GM12872 (cell line): ENCODE measurements around the gene SCUBE1.

Experiments used
- TF ChIP-seq, protein P1 (sequence below): IDR thresholded peaks from 3 replicates; pipeline ENCODE4 v1.5.1; 2011; ENCODE audit warnings: low read depth, mild to moderate bottlenecking, low read length, moderate library complexity; ENCODE audit not compliant: insufficient read depth

SCUBE1 gene

DNA sequence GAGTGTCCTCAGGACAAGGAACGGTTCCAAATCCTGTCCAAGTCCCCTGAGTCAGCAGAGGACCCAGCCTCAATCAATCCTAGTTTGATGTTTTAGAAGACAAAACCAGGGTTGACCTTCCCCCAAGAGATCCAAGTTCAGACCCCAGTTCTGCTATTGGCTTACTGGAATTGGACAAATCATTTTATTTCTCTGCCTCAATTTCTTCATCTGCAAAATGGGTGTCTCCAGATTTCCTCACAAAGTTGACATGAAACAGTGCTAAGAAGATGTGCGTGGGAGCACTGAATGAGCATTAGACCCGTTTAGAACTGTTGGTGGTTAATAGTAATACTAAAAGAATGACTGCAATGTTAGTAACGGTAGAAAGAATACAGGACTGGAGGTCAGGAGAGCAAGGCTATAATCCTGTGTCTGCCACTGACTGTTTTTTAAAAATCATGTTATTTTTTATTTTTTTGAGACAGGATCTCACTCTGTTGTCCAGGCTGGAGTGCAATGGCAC lies 32.8 kb upstream of the SCUBE1 start:
- TF ChIP-seq, protein P1, sequence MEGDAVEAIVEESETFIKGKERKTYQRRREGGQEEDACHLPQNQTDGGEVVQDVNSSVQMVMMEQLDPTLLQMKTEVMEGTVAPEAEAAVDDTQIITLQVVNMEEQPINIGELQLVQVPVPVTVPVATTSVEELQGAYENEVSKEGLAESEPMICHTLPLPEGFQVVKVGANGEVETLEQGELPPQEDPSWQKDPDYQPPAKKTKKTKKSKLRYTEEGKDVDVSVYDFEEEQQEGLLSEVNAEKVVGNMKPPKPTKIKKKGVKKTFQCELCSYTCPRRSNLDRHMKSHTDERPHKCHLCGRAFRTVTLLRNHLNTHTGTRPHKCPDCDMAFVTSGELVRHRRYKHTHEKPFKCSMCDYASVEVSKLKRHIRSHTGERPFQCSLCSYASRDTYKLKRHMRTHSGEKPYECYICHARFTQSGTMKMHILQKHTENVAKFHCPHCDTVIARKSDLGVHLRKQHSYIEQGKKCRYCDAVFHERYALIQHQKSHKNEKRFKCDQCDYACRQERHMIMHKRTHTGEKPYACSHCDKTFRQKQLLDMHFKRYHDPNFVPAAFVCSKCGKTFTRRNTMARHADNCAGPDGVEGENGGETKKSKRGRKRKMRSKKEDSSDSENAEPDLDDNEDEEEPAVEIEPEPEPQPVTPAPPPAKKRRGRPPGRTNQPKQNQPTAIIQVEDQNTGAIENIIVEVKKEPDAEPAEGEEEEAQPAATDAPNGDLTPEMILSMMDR: no peak

DNA sequence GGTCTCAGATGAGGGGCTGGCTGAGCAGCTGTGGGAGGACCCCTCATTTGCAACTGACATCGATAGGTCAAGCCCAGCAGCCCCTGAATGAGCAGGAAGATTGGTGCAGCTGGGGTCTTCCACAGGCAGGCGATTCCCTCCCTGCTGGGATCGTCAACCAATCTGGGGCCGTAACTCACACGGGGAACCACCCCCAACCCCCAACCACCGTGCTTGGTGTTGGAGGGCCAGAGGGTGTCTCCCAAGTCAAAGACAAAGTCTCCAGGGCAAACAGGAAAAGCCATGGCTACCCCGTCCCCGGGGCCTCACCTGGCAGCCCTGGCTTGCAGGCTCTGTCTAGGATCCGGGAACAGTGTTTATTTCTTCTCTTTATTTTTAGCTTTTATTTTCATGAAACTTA lies 26.9 kb upstream of the SCUBE1 start:
- TF ChIP-seq, protein P1: no peak

DNA sequence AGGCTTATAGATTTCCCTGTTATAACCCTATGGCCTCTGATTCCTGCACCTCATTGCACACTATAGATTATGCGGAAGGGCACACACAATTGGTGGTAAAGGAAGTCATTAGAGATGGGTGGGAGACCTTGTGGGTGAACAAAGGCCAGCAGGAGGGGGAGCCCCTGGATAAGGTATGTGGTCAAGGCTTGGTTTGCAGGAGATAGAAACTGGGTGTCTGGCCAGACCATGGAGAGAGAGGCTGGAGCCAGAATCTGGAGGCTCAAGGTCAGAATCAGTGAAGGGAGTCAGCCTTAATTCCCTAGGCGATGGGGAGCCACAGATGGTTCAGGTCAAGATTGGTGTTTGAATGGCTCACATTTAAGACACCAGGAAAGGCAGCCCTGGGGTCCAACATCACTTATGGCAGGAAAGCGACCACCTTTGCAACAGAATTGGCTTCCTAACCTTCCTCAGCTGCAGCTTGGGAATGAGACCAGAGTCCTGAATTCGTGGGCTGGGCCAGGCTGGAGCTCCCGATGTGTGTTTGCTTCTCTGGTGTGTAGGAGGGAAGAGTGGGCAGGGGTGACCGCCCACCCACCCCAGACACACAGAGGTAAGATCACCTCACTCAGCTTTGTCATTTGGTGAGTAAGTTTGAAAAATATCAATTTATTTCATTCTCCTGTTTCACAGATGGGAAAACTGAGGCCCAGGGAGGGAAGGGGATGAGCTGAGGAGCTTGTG lies 22.7 kb upstream of the SCUBE1 start:
- TF ChIP-seq, protein P1: no peak

DNA sequence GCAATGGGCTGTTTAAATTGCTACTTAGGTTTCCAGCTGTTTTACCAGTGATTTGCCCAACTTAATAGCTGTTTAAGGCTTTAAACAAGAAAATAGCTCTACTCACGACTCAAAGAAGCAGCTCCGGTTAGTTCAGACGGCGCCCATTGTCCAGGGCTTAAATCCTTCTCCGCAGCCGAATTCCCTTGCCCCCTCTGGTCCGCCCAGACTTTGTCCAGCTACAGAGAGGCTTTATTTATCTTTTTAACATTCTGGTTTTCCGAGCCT lies 20.9 kb upstream of the SCUBE1 start:
- TF ChIP-seq, protein P1: no peak

DNA sequence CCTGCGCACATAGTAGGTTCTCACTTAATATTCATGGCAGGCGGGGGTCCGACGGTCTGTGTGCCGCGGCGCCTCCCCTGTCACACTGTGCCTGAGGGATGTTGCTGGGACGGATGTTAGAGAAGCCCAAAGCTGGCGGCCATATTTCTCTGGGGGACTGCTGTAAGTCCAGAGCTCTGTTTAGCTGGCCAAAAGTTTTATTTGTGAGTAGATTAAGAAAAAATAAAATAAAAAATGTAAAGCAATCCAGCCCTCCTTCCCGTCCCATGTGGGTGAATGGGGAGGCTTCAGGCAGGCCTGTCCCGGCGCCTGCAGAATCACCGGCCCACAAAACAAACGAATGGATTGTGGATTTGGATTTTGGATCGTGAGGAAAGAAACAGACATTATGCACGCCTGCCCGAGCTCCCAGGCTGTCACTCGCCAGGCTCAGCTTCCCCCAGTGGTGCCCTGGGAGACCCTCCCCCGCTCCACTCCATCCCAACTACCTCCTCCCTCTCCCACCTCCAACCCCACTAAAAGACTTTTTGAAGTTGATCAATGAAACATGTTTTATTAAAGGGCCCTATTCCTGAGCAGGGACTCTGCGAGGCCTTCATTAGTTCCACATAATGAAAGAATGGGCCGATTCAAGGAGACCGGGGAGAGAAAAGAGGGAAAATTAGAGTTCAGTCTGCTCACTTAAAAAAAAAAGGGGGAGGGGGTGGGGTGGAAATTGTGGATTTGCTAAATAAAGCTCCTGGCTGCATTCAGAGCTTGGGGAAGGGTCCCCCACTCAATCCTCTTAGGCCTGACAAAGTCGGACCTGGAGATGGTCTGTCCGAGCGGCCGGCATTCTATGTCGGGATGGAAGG lies 20.4 kb upstream of the SCUBE1 start:
- TF ChIP-seq, protein P1: no peak

DNA sequence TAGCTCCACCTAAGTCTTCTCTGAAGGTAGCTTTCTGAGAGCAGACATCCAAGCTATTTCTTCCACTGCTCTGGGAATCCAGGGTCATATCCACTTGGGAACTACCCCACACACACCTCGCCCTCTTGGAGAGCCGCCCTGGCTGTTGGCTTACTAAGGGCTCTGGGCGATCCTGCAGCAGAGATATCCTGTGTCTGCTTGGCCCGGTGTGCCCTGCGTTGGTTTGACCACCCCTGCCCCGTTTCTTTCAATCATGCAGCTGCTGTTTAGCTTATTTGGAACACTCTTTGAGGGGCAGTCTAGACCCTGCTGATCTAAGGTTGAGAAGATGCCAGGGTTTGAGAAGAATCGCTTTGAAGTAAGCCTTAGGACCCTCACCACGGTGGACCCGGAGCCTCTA lies 17.4 kb upstream of the SCUBE1 start:
- TF ChIP-seq, protein P1: no peak

DNA sequence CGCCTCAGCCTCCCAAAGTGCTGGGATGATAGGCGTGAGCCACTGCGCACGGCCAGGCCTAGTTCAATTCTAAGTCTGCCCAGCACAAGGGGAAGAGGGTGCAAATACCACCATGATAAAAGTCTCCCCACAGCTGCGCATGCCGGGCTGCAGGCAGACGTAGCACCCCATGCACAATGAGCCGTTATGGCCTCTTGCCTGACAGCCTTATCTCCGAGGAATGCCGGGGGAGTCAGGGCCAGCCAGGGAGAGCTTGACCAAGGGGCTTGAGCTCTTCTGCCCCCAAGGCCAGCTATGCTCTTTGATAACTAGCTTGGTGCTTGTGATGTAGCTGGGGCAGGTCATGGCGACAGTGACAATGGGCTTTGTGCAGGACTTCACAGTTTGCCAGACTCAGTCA lies 13.7 kb upstream of the SCUBE1 start:
- TF ChIP-seq, protein P1: no peak
